Measurements from ENCODE around the gene YAF2.
A peak's percentile ranks its signal among the peaks of the same experiment; 100 is the strongest.

Gene YAF2

GRCh38 chr12:42240131-42240750 lies 2.2 kb upstream of the YAF2 start:
- Histone ChIP-seq H4K20me1 (ENCODE audit: control insufficient read depth, insufficient read depth, low read depth, low read length) (no peaks in the 10 kb centered on the region), H3K27me3 (ENCODE audit: control insufficient read depth, low read length) (no peaks in the 10 kb centered on the region), H3K9me2 (replicated peaks; ENCODE audit: control insufficient read depth, low read length) (no peaks in the 10 kb centered on the region), H3K79me2 (ENCODE audit: control insufficient read depth, low read length) (peaks cover 29% of the 10 kb centered on the region), H3F3A (ENCODE audit: control insufficient read depth, insufficient read depth) (peaks cover 3% of the 10 kb centered on the region), H3K4me3 (ENCODE audit: low read length) (no peak overlapping the region), H3K9me3 (ENCODE audit: control insufficient read depth, insufficient read depth, low read length) (no peaks in the 10 kb centered on the region), H3K4me1 (ENCODE audit: control insufficient read depth, low read length) (peaks cover 27% of the 10 kb centered on the region), H3K36me3 (ENCODE audit: control insufficient read depth, low read length) (peaks cover 3% of the 10 kb centered on the region), H3K4me2 (ENCODE audit: low read length) (no peak overlapping the region), H3K27ac (ENCODE audit: low read depth, low read length) (no peak overlapping the region)
- TF ChIP-seq EZH2phosphoT487 (IDR thresholded peaks at IDR 0.05; ENCODE audit: borderline replicate concordance, low read length) (no peak), CTCF (IDR thresholded peaks at IDR 0.05; ENCODE audit: low read depth, low read length, poor library complexity, severe bottlenecking) (no peak)

DNA sequence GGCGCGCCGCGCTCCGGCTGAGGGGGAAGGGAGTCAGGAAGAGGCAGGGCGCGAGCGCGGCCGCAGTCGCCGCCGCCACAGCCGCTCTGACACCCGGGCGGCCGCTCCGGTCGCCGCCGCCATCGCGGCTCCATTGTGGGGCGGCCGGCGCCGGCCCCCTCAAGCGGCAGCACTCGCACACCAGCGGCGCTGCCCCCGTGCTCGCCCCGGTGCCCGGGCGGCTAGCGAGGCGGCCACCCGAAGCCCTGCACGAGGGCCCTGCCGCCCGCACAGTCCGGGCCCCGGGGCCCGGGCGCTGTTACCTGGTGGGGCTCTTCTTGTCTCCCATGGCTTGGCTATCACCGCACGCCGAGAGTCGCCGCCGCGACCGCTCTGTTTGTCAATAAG lies 202 bp downstream of the YAF2 start:
- Histone ChIP-seq H3K4me2 (ENCODE audit: low read length) (peak overlapping the region; percentile 45), H3K9me3 (ENCODE audit: control insufficient read depth, insufficient read depth, low read length) (no peaks in the 10 kb centered on the region), H4K20me1 (ENCODE audit: control insufficient read depth, insufficient read depth, low read depth, low read length) (0 out of 2 replicates have a peak, but pooled peaks cover 3% of the 10 kb centered on the region), H3F3A (ENCODE audit: control insufficient read depth, insufficient read depth) (no peaks in the 10 kb centered on the region; the same call in 1 of the 2 replicates), H3K36me3 (ENCODE audit: control insufficient read depth, low read length) (peaks cover 23% of the 10 kb centered on the region), H3K4me3 (ENCODE audit: low read length) (peak overlapping the region; percentile 98), H3K27ac (ENCODE audit: low read depth, low read length) (peak overlapping the region; percentile 45; the same call in 1 of the 2 replicates), H3K27me3 (ENCODE audit: control insufficient read depth, low read length) (no peaks in the 10 kb centered on the region), H3K9me2 (replicated peaks; ENCODE audit: control insufficient read depth, low read length) (no peaks in the 10 kb centered on the region), H3K79me2 (ENCODE audit: control insufficient read depth, low read length) (peaks cover 51% of the 10 kb centered on the region), H3K4me1 (ENCODE audit: control insufficient read depth, low read length) (peaks cover 27% of the 10 kb centered on the region)
- TF ChIP-seq CTCF (IDR thresholded peaks at IDR 0.05; ENCODE audit: low read depth, low read length, poor library complexity, severe bottlenecking) (no peak), EZH2phosphoT487 (IDR thresholded peaks at IDR 0.05; ENCODE audit: borderline replicate concordance, low read length) (no peak)

DNA sequence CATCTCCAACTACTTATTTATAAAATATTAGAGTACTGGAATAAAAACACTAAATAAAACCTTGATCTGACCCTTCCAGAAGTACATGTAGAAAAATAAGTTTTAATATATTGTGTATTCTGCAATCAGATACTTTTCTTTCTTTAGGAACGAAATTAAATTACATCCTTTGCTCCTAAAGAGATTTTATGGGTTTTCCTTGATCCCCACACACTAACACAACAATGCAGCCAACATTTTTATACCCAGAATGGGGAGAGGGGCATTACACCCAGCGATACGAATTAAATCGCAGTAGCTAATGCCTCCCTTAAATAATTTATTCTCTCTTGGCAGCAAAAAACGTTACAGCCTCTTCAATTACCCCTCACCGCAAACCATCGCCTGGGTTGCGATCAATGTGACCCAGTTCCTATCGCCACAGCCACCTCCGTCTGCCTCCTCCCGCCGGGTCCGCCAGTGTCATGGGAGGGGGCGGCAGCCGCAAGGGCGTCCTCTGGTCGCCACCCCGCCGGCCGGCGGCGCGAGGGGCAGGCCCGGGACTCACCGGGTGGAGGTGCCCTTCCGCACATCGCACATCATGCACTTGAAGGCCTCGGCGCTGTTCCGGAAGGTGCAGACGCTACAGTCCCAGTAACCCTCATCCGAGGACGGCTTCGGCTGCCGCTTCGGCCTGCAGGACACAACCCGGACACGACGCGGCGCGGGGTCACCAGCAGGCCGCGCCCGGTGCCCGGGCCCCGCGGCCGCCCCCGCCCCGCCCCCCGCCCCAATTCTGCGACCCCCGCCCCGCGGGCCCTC lies 796 bp downstream of the YAF2 start:
- Histone ChIP-seq H3K9me3 (ENCODE audit: control insufficient read depth, insufficient read depth, low read length) (no peaks in the 10 kb centered on the region), H3K27me3 (ENCODE audit: control insufficient read depth, low read length) (no peaks in the 10 kb centered on the region), H3K4me1 (ENCODE audit: control insufficient read depth, low read length) (peaks cover 27% of the 10 kb centered on the region), H3K4me2 (ENCODE audit: low read length) (peak overlapping the region; percentile 71), H3K4me3 (ENCODE audit: low read length) (peak overlapping the region; percentile 98), H3F3A (ENCODE audit: control insufficient read depth, insufficient read depth) (peaks cover under 1% of the 10 kb centered on the region; the same call in 1 of the 2 replicates), H3K79me2 (ENCODE audit: control insufficient read depth, low read length) (peaks cover 57% of the 10 kb centered on the region), H3K36me3 (ENCODE audit: control insufficient read depth, low read length) (peaks cover 26% of the 10 kb centered on the region), H4K20me1 (ENCODE audit: control insufficient read depth, insufficient read depth, low read depth, low read length) (peaks cover 6% of the 10 kb centered on the region; the same call in 1 of the 2 replicates), H3K27ac (ENCODE audit: low read depth, low read length) (no peak overlapping the region; the same call in 1 of the 2 replicates), H3K9me2 (replicated peaks; ENCODE audit: control insufficient read depth, low read length) (no peaks in the 10 kb centered on the region)
- TF ChIP-seq CTCF (IDR thresholded peaks at IDR 0.05; ENCODE audit: low read depth, low read length, poor library complexity, severe bottlenecking) (peak; percentile 67), EZH2phosphoT487 (IDR thresholded peaks at IDR 0.05; ENCODE audit: borderline replicate concordance, low read length) (no peak)
